Hepatocyte (in vitro differentiated cells): ENCODE results near the gene ZNF705A.
"Not testable (repeated sequence)": the region's sequence is repeated elsewhere in the genome, so short reads cannot be mapped to it uniquely, and the experiment has no call there.

Experiments used
- EZH2 ChIP-seq: fragments of 200-600 bp; sonication (generic); IDR thresholded peaks from 2 replicates; pipeline ENCODE4 v1.6.1; 2016; ENCODE audit warnings: antibody characterized with exemption, mild to moderate bottlenecking, borderline replicate concordance
- EZH2phosphoT487 ChIP-seq: fragments of 200-600 bp; sonication (generic); IDR thresholded peaks from one replicate; pipeline ENCODE4 v1.6.1; 2018; ENCODE audit warnings: antibody characterized with exemption, mild to moderate bottlenecking, low read depth, moderate library complexity; ENCODE audit not compliant: unreplicated experiment, severe bottlenecking
- TF ChIP-seq, protein P1 (sequence below): fragments of 200-600 bp; sonication (generic); IDR thresholded peaks from 2 replicates; pipeline ENCODE4 v1.5.1; 2016; ENCODE audit warnings: antibody characterized with exemption, mild to moderate bottlenecking; ENCODE audit not compliant: poor library complexity

DNA sequence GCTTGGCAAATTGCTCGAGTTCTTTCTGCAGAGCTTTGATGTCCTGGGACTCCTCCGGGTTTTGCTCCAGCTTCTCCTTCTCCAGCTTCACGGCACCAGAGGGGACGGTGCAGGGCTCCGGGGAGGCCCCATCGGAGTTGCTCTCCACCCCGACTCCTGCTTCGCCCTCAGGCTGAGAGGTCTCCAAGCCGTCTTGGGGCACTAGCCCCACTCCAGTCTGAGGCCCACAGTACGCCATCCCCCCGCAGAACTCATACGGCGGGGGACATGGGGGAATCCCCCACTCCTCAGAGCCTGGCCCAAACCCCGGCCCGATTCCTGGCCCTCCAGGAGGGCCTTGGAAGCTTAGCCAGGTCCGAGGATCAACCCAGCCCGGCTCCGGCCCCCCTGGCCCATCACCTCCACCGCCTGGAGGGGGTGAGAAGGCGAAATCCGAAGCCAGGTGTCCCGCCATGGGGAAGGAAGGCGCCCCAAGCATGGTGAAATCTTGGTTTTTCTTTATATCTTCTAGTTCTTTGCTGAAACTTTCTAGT is 22.4 kb upstream of the ZNF705A start:
- TF ChIP-seq, protein P1, sequence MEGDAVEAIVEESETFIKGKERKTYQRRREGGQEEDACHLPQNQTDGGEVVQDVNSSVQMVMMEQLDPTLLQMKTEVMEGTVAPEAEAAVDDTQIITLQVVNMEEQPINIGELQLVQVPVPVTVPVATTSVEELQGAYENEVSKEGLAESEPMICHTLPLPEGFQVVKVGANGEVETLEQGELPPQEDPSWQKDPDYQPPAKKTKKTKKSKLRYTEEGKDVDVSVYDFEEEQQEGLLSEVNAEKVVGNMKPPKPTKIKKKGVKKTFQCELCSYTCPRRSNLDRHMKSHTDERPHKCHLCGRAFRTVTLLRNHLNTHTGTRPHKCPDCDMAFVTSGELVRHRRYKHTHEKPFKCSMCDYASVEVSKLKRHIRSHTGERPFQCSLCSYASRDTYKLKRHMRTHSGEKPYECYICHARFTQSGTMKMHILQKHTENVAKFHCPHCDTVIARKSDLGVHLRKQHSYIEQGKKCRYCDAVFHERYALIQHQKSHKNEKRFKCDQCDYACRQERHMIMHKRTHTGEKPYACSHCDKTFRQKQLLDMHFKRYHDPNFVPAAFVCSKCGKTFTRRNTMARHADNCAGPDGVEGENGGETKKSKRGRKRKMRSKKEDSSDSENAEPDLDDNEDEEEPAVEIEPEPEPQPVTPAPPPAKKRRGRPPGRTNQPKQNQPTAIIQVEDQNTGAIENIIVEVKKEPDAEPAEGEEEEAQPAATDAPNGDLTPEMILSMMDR, result not testable (repeated sequence)
- not testable (repeated sequence) for TF ChIP-seq EZH2, EZH2phosphoT487
